HepG2 (cell line): ENCODE measurements around the gene LIMCH1. TPM values are rescaled to one million over a fixed set of nuclear protein-coding genes. Genes with fewer than 3 reads are reported as not detected.

Experiments used
- ATAC-seq: fragments of 200-7000 bp; cut with Tn5 transposase; 3 replicates; pipeline ENCODE4 v1.9.1; 2020; ENCODE audit warnings: mild to moderate bottlenecking, moderate library complexity
- BruUV-seq: library from RNA; stranded (reverse); fragments of 400-500 nt; replicated peaks from 2 replicates; lab custom pipeline; 2021; lab: Mats Ljungman, UMichigan
- CTCF ChIA-PET: fragments of 300-600 bp; formaldehyde crosslinking; extraction: SDS; loops from one replicate; lab custom pipeline; 2021; ENCODE audit warnings: low total read pairs, inconsistent platforms, low intra/inter-chr PET ratio; lab: Yijun Ruan, JAX
- POLR2A ChIA-PET: fragments of 350-600 bp; sonication (Branson Sonifier 250); formaldehyde crosslinking; loops from one replicate; lab custom pipeline; 2020; ENCODE audit warnings: antibody characterized with exemption, inconsistent platforms; lab: Yijun Ruan, JAX
- DNase-seq: peaks from one replicate; pipeline ENCODE4 v3.0.0-alpha.2; 2015; ENCODE audit warnings: low spot score
- FAIRE-seq: peaks from 3 replicates; lab custom pipeline; 2011; peaks lifted over from hg19 to GRCh38; lab: Jason Lieb, UNC
- H2AFZ ChIP-seq: one replicate; pipeline ENCODE4 v1.6.1; 2011; ENCODE audit warnings: low read length, inconsistent platforms
- H3K27ac ChIP-seq: fragments of 300-600 bp; 3 replicates; pipeline ENCODE4 v1.8.0; 2011; ENCODE audit warnings: mixed run types, mild to moderate bottlenecking, mixed read lengths, low read length, inconsistent platforms; ENCODE audit not compliant: insufficient read depth; ENCODE audit errors: extremely low read length
- H3K27me3 ChIP-seq, 2 experiments: fragments of 200-600 bp in 1 of 2; 2 replicates in 1 of 2; 3 replicates in 1 of 2; pipeline versions ENCODE4 v1.6.0 to v1.8.0; 2011; ENCODE audit warnings: low read length in 2 of 2, mild to moderate bottlenecking in 2 of 2, moderate library complexity in 2 of 2, inconsistent platforms in 1 of 2; ENCODE audit not compliant: insufficient read depth in 2 of 2, control insufficient read depth in 1 of 2
- H3K36me3 ChIP-seq, 2 experiments: fragments of 200-600 bp in 1 of 2; replicated peaks in 1 of 2; 2 replicates in 1 of 2; 3 replicates in 1 of 2; pipeline versions ENCODE4 v1.5.1 to v1.8.0; 2011; ENCODE audit warnings: low read length in 2 of 2, inconsistent platforms in 1 of 2; ENCODE audit not compliant: insufficient read depth in 2 of 2, control insufficient read depth in 1 of 2
- H3K4me1 ChIP-seq: 2 replicates; pipeline ENCODE4 v1.5.1; 2012; ENCODE audit warnings: low read length, inconsistent platforms; ENCODE audit not compliant: insufficient read depth
- H3K4me2 ChIP-seq: 2 replicates; pipeline ENCODE4 v1.6.0; 2011; ENCODE audit warnings: low read depth, low read length, inconsistent platforms
- H3K4me3 ChIP-seq, 3 experiments: fragments of 200-600 bp in 1 of 3; sonication (generic), shearing (Covaris generic) in 1 of 3; replicated peaks in 1 of 3; 2 replicates each; pipeline ENCODE4 v1.5.1; 2011 to 2016; ENCODE audit warnings: low read length in 3 of 3, inconsistent platforms in 2 of 3, low read depth in 2 of 3, mild to moderate bottlenecking in 2 of 3, control low read depth in 1 of 3, mixed read lengths in 1 of 3; ENCODE audit not compliant: insufficient read depth in 1 of 3
- H3K79me2 ChIP-seq: one replicate; pipeline ENCODE4 v1.6.1; 2011; ENCODE audit warnings: low read length, inconsistent platforms; ENCODE audit not compliant: insufficient read depth
- H3K9ac ChIP-seq: 2 replicates; pipeline ENCODE4 v1.6.0; 2011; ENCODE audit warnings: mild to moderate bottlenecking, low read depth, low read length, inconsistent platforms; ENCODE audit not compliant: insufficient read depth
- H3K9me3 ChIP-seq: 2 replicates; pipeline ENCODE4 v1.5.1; 2012; ENCODE audit warnings: mild to moderate bottlenecking, low read length
- H4K20me1 ChIP-seq: 2 replicates; pipeline ENCODE4 v1.6.0; 2011; ENCODE audit warnings: inconsistent platforms, mild to moderate bottlenecking, low read length, moderate library complexity; ENCODE audit not compliant: insufficient read depth
- HHEX ChIP-seq: IDR thresholded peaks from 2 replicates; pipeline ENCODE4 v1.6.1; 2016; ENCODE audit warnings: control low read depth
- HNRNPK ChIP-seq: fragments of 200-400 bp; formaldehyde crosslinking; IDR thresholded peaks from 2 replicates; pipeline ENCODE4 v1.6.1; 2018; ENCODE audit warnings: low read length, low read depth, moderate library complexity, mild to moderate bottlenecking; ENCODE audit not compliant: poor library complexity, severe bottlenecking
- MTF1 ChIP-seq: sonication (generic); formaldehyde crosslinking; IDR thresholded peaks from 2 replicates; pipeline ENCODE4 v1.5.0; 2020; ENCODE audit warnings: missing genetic modification reagents
- MXD4 ChIP-seq: IDR thresholded peaks from 2 replicates; pipeline ENCODE4 v1.6.1; 2016; ENCODE audit warnings: mild to moderate bottlenecking, missing biosample characterization, missing genetic modification reagents
- RBAK ChIP-seq: sonication (generic); formaldehyde crosslinking; IDR thresholded peaks from 2 replicates; pipeline ENCODE4 v1.5.1; 2020; ENCODE audit warnings: mild to moderate bottlenecking, missing genetic modification reagents
- RCOR2 ChIP-seq: IDR thresholded peaks from 2 replicates; pipeline ENCODE4 v1.6.1; 2016; ENCODE audit warnings: missing biosample characterization, missing genetic modification reagents
- SP1 ChIP-seq, 2 experiments: fragments of 450-650 bp in 1 of 2; sonication (generic) in 1 of 2; formaldehyde crosslinking in 1 of 2; IDR thresholded peaks; 2 replicates each; pipeline versions ENCODE4 v1.4.0 to v1.6.1; 2016 to 2020; ENCODE audit warnings: missing genetic modification reagents in 1 of 2
- TOPORS ChIP-seq: sonication (generic); formaldehyde crosslinking; IDR thresholded peaks from 2 replicates; pipeline ENCODE4 v1.8.0; 2023; ENCODE audit warnings: mild to moderate bottlenecking, missing genetic modification reagents
- ZBTB7B ChIP-seq: sonication (generic); formaldehyde crosslinking; IDR thresholded peaks from 2 replicates; pipeline ENCODE4 v1.4.0; 2020; ENCODE audit warnings: missing genetic modification reagents
- ZNF446 ChIP-seq: sonication (generic); formaldehyde crosslinking; IDR thresholded peaks from 2 replicates; pipeline ENCODE4 v1.5.0; 2020; ENCODE audit warnings: mild to moderate bottlenecking, missing genetic modification reagents
- ZNF563 ChIP-seq: sonication (generic); formaldehyde crosslinking; IDR thresholded peaks from 2 replicates; pipeline ENCODE4 v1.8.0; 2022; ENCODE audit warnings: mild to moderate bottlenecking, moderate library complexity, missing genetic modification reagents
- in situ Hi-C: cut with HindIII; loops from 2 replicates; pipeline ENCODE4 v1.10.0; 2017; ENCODE audit warnings: low pct_unique_long_range_greater_than_20kb; ENCODE audit not compliant: extremely low pct_ligation_motif_present
- intact Hi-C: fragments of 100-400 bp; cut with micrococcal nuclease; formaldehyde crosslinking; loops from one replicate; pipeline ENCODE4 v1.10.0; 2022; ENCODE audit not compliant: unreplicated experiment
- polyA plus RNA-seq, 8 experiments: library from polyadenylated mRNA; depleted of rRNA in 3 of 8; stranded (reverse) in 7 of 8; unstranded in 1 of 8; fragments of >200 nt; fragmentation: Illumina TruSeq in 4 of 8; extraction: Trizol in 4 of 8; gene quantifications; 2 replicates each; pipeline versions ENCODE4 v1.2.1 to v1.2.3, GENCODE V29; 2011 to 2016; ENCODE audit warnings: low read depth in 4 of 8, missing spikeins in 1 of 8, mixed read lengths in 1 of 8; ENCODE audit not compliant: insufficient read depth in 1 of 8
- total RNA-seq, 5 experiments: library from RNA; depleted of rRNA; stranded (reverse); fragments of >200 nt; fragmentation: Illumina TruSeq; extraction: Trizol; gene quantifications; 2 replicates each; pipeline ENCODE4 v1.2.3, GENCODE V29; 2016; ENCODE audit warnings: low read depth in 1 of 5
- TF ChIP-seq, protein P1 (sequence below): IDR thresholded peaks from 2 replicates; pipeline ENCODE4 v1.6.1; 2016; ENCODE audit warnings: missing compliant biosample characterization, missing genetic modification reagents, borderline replicate concordance
- TF ChIP-seq, protein P2 (sequence below): IDR thresholded peaks from 2 replicates; pipeline ENCODE4 v1.6.1; 2016; ENCODE audit warnings: missing biosample characterization, missing genetic modification reagents, low read depth
- TF ChIP-seq, protein P3 (sequence below): sonication (generic); formaldehyde crosslinking; IDR thresholded peaks from 2 replicates; pipeline ENCODE4 v1.4.0; 2020; ENCODE audit warnings: missing genetic modification reagents
- TF ChIP-seq, protein P4 (sequence below): fragments of 450-650 bp; IDR thresholded peaks from 2 replicates; pipeline ENCODE4 v1.6.1; 2017

Gene LIMCH1
- total and polyA plus RNA-seq, 2 of the 13 experiments (the other 11 are each of a cell fraction or from before 2014, with no cell fraction given), result 0.04 TPM; not detected in 1

DNA sequence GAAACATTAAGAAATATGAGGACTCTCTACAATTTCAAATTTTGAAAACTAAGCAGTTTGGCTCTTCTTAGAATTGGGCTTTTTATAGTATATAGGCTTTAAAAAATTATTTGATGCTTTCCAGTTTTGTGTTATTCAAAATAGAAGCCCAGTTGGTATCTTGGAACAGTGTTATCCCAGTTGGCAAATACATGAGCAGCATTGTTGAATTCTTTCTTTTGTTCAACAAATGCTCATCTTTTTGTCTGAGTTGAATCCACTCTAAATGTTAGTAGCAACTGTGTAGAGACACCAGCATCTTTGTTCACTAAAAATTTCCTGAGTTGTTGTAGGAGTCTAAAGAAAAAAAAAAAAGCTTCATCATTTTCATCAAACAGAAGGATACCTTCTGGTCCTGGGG lies 41.0 kb upstream of the LIMCH1 start:
- DNase-seq (no peak), ATAC-seq (no peak), FAIRE-seq (no peak)
- Histone ChIP-seq H3K4me2 (no peak overlapping the region), H4K20me1 (no peaks in the 10 kb centered on the region), H2AFZ (no peak overlapping the region), H3K9me3 (no peaks in the 10 kb centered on the region), H3K79me2 (no peaks in the 10 kb centered on the region), H3K27me3 (no peaks in the 10 kb centered on the region), H3K4me3 (no peak overlapping the region), H3K9ac (no peak overlapping the region), H3K36me3 (no peaks in the 10 kb centered on the region), H3K4me1 (no peaks in the 10 kb centered on the region), H3K27ac (no peak overlapping the region)
- POLR2A ChIA-PET, result no interaction called here
- TF ChIP-seq, protein P1, sequence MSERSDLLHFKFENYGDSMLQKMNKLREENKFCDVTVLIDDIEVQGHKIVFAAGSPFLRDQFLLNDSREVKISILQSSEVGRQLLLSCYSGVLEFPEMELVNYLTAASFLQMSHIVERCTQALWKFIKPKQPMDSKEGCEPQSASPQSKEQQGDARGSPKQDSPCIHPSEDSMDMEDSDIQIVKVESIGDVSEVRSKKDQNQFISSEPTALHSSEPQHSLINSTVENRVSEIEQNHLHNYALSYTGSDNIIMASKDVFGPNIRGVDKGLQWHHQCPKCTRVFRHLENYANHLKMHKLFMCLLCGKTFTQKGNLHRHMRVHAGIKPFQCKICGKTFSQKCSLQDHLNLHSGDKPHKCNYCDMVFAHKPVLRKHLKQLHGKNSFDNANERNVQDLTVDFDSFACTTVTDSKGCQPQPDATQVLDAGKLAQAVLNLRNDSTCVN (CRISPR knock-in tag), result no peak
- TF ChIP-seq HHEX (CRISPR knock-in tag) (no peak), ZNF563 (no peak), ZNF446 (CRISPR knock-in tag) (no peak), MTF1 (CRISPR knock-in tag) (no peak), RCOR2 (no peak), TOPORS (no peak), RBAK (CRISPR knock-in tag) (no peak), ZBTB7B (no peak), SP1 (IDR thresholded peaks at IDR 0.05) (no peak), SP1 (CRISPR knock-in tag; IDR thresholded peaks at IDR 0.05) (no peak), MXD4 (no peak), HNRNPK (no peak)
- TF ChIP-seq, protein P2, sequence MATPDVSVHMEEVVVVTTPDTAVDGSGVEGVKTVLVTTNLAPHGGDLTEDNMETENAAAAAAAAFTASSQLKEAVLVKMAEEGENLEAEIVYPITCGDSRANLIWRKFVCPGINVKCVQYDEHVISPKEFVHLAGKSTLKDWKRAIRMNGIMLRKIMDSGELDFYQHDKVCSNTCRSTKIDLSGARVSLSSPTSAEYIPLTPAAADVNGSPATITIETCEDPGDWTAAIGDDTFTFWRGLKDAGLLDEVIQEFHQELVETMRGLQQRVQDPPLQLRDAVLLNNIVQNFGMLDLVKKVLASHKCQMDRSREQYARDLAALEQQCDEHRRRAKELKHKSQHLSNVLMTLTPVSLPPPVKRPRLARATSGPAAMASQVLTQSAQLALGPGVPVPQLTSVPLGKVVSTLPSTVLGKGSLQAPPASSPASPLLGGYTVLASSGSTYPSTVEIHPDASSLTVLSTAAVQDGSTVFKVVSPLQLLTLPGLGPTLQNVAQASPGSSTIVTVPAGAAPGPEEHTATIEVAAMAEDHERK, result no peak
- TF ChIP-seq, protein P3, sequence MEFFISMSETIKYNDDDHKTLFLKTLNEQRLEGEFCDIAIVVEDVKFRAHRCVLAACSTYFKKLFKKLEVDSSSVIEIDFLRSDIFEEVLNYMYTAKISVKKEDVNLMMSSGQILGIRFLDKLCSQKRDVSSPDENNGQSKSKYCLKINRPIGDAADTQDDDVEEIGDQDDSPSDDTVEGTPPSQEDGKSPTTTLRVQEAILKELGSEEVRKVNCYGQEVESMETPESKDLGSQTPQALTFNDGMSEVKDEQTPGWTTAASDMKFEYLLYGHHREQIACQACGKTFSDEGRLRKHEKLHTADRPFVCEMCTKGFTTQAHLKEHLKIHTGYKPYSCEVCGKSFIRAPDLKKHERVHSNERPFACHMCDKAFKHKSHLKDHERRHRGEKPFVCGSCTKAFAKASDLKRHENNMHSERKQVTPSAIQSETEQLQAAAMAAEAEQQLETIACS (CRISPR knock-in tag), result no peak
- TF ChIP-seq, protein P4, sequence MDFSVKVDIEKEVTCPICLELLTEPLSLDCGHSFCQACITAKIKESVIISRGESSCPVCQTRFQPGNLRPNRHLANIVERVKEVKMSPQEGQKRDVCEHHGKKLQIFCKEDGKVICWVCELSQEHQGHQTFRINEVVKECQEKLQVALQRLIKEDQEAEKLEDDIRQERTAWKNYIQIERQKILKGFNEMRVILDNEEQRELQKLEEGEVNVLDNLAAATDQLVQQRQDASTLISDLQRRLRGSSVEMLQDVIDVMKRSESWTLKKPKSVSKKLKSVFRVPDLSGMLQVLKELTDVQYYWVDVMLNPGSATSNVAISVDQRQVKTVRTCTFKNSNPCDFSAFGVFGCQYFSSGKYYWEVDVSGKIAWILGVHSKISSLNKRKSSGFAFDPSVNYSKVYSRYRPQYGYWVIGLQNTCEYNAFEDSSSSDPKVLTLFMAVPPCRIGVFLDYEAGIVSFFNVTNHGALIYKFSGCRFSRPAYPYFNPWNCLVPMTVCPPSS, result no peak
- in situ Hi-C loops (no loop called here), intact Hi-C loops (no loop called here)
- BruUV-seq, result no TSS peak
- CTCF ChIA-PET, result no interaction called here
